SK-N-SH (cell line): ENCODE data around the gene ETS1. TPM values are rescaled to one million over a fixed set of nuclear protein-coding genes. Genes with fewer than 3 reads are reported as not detected.

Source experiments
- CTCF ChIA-PET: fragments of 300-600, 350-600 bp; formaldehyde crosslinking; extraction: SDS; loops from one replicate; lab custom pipeline; 2021; lab: Yijun Ruan, JAX
- POLR2A ChIA-PET: fragments of 350-600 bp; sonication (Branson Sonifier 250); formaldehyde crosslinking; extraction: SDS; loops from one replicate; lab custom pipeline; 2020; ENCODE audit warnings: antibody characterized with exemption, inconsistent platforms; lab: Yijun Ruan, JAX
- DNase-seq: peaks from one replicate; pipeline ENCODE4 v3.0.0; 2012
- H2AFZ ChIP-seq: fragments of 200-600 bp; sonication (generic); 2 replicates; pipeline ENCODE4 v1.8.1; 2016; ENCODE audit warnings: antibody characterized with exemption, mild to moderate bottlenecking, low read depth
- H3F3A ChIP-seq: fragments of 200-600 bp; sonication (generic); replicated peaks from 2 replicates; pipeline ENCODE3; 2016; ENCODE audit warnings: antibody characterized with exemption, mild to moderate bottlenecking; ENCODE audit not compliant: insufficient read depth
- H3K27ac ChIP-seq, 2 experiments: fragments of 200-500 bp in 1 of 2; fragments of 200-600 bp in 1 of 2; sonication (Bioruptor generic) in 1 of 2; sonication (generic), shearing (Covaris generic) in 1 of 2; 2 replicates each; pipeline versions ENCODE4 v1.5.1 to v1.6.1; 2014 to 2016; ENCODE audit warnings: low read depth in 2 of 2, inconsistent platforms in 1 of 2, low read length in 1 of 2, mild to moderate bottlenecking in 1 of 2, mixed read lengths in 1 of 2
- H3K27me3 ChIP-seq: fragments of 200-600 bp; sonication (generic), shearing (Covaris generic); 2 replicates; pipeline ENCODE4 v1.6.1; 2016; ENCODE audit warnings: mixed run types; ENCODE audit not compliant: insufficient read depth
- H3K36me3 ChIP-seq, 2 experiments: fragments of 200-500 bp in 1 of 2; fragments of 200-600 bp in 1 of 2; sonication (Bioruptor generic) in 1 of 2; sonication (generic) in 1 of 2; replicated peaks in 1 of 2; 2 replicates each; pipeline versions ENCODE3 to v1.5.1; 2014 to 2016; ENCODE audit warnings: low read length in 1 of 2, mild to moderate bottlenecking in 1 of 2; ENCODE audit not compliant: insufficient read depth in 2 of 2, control insufficient read depth in 1 of 2
- H3K4me1 ChIP-seq, 2 experiments: fragments of 200-500 bp in 1 of 2; fragments of 200-600 bp in 1 of 2; sonication (Bioruptor generic) in 1 of 2; sonication (generic), shearing (Covaris generic) in 1 of 2; 2 replicates each; pipeline versions ENCODE4 v1.5.1 to v1.6.1; 2014 to 2016; ENCODE audit warnings: low read depth in 1 of 2, low read length in 1 of 2, mixed run types in 1 of 2; ENCODE audit not compliant: insufficient read depth in 2 of 2, control insufficient read depth in 1 of 2
- H3K4me2 ChIP-seq: fragments of 200-600 bp; sonication (generic), shearing (Covaris generic); 2 replicates; pipeline ENCODE4 v1.6.1; 2017; ENCODE audit warnings: mixed run types
- H3K4me3 ChIP-seq, 2 experiments: fragments of 200-500 bp in 1 of 2; fragments of 200-600 bp in 1 of 2; sonication (Bioruptor generic) in 1 of 2; sonication (generic), shearing (Covaris generic) in 1 of 2; 2 replicates each; pipeline versions ENCODE4 v1.5.1 to v1.8.1; 2014 to 2016; ENCODE audit warnings: low read depth in 2 of 2, inconsistent platforms in 1 of 2, low read length in 1 of 2, mild to moderate bottlenecking in 1 of 2, mixed read lengths in 1 of 2, moderate library complexity in 1 of 2
- H3K79me2 ChIP-seq: fragments of 200-600 bp; sonication (generic); 2 replicates; pipeline ENCODE4 v1.8.1; 2017; ENCODE audit warnings: mild to moderate bottlenecking; ENCODE audit not compliant: insufficient read depth
- H3K9ac ChIP-seq: fragments of 200-600 bp; sonication (generic); 2 replicates; pipeline ENCODE4 v1.6.1; 2017; ENCODE audit warnings: mixed run types
- H3K9me2 ChIP-seq: fragments of 200-600 bp; sonication (generic); 2 replicates; pipeline ENCODE4 v1.6.1; 2017; ENCODE audit warnings: mixed run types
- H3K9me3 ChIP-seq: fragments of 200-600 bp; sonication (generic); 2 replicates; pipeline ENCODE4 v1.6.1; 2017; ENCODE audit warnings: mixed run types, mild to moderate bottlenecking, moderate library complexity
- H4K20me1 ChIP-seq: fragments of 200-600 bp; sonication (generic); 2 replicates; pipeline ENCODE4 v1.6.1; 2017; ENCODE audit warnings: mild to moderate bottlenecking, mixed run types; ENCODE audit not compliant: insufficient read depth
- EP300 ChIP-seq, 2 experiments: IDR thresholded peaks; 2 replicates each; pipeline versions ENCODE4 v1.4.0 to v1.6.1; 2012; ENCODE audit warnings: borderline replicate concordance in 1 of 2, low read depth in 1 of 2, low read length in 1 of 2
- FOSL2 ChIP-seq: IDR thresholded peaks from 2 replicates; pipeline ENCODE4 v1.4.0; 2012; ENCODE audit warnings: low read depth, mild to moderate bottlenecking, moderate library complexity, borderline replicate concordance
- JUND ChIP-seq: IDR thresholded peaks from 2 replicates; pipeline ENCODE4 v1.4.0; 2012
- MXI1 ChIP-seq: IDR thresholded peaks from 2 replicates; pipeline ENCODE4 v1.6.1; 2012; ENCODE audit warnings: mild to moderate bottlenecking, low read depth, low read length, improper control_type of control experiment
- POLR2AphosphoS5 ChIP-seq: IDR thresholded peaks from 2 replicates; pipeline ENCODE4 v1.6.1; 2012; ENCODE audit warnings: low read depth, low read length
- TCF12 ChIP-seq: IDR thresholded peaks from 2 replicates; pipeline ENCODE4 v1.4.0; 2012
- WGBS: methylation state at CpG from one replicate; pipeline ENCODE4 v1.1.6; 2017; ENCODE audit warnings: low lambda C conversion rate; 5-methylcytosine and 5-hydroxymethylcytosine counted together
- polyA plus RNA-seq, 3 experiments: library from polyadenylated mRNA; depleted of rRNA; stranded (reverse); fragments of >200 nt; gene quantifications; 2 replicates each; pipeline ENCODE4 v1.2.3, GENCODE V29; 2012
- TF ChIP-seq, protein P1 (sequence below): IDR thresholded peaks from 2 replicates; pipeline ENCODE4 v1.4.0; 2012; ENCODE audit warnings: low read depth, borderline replicate concordance
- TF ChIP-seq, protein P2 (sequence below): IDR thresholded peaks from 2 replicates; pipeline ENCODE4 v1.4.0; 2012; ENCODE audit warnings: low read depth
- TF ChIP-seq, protein P3 (sequence below): IDR thresholded peaks from 2 replicates; pipeline ENCODE4; 2012
- TF ChIP-seq, protein P4 (sequence below): IDR thresholded peaks from 2 replicates; pipeline ENCODE4 v1.6.1; 2012; ENCODE audit warnings: mild to moderate bottlenecking, low read depth, low read length, moderate library complexity

ETS1 gene
- polyA plus RNA-seq, 1 of the 3 experiments (the other 2 are of a cell fraction): 14.5 TPM

DNA sequence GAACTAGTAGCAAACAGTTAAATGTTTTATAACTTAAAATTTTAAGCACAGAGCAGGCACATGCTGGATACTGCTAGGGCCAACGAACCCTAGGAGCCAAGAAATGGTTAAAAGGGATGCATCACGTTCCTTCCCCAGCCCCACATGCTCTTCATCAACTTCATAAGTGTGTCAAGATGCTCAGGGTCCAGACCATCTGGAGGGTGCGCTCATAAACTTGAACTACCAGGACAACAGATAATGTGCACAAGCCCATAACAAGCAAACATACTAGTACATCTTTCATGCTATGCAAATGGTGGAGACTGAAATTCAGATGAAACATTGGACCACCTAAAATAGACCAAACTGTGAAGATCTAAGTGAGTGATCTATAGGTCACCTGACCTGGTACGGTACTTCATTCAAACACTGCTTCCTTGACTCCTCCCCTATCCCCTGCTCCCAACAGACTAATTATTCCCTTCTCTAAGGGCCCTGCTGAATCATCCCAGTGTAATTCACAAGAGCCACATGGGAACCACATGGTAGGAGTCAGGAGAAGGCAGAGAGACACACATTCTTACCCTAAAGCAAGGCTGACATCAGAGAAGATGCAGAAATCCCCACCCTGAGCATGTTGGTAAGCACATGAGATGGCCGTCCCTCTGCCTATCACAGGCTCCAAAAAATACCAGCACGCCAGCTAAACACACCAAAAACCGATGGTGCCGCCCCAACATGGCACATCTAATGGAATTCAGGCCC is 83.9 kb downstream of the ETS1 start:
- H3K79me2 ChIP-seq: peaks cover 96% of the 10 kb centered on the region
- peak overlapping the region; percentile 59 for H3K4me2 ChIP-seq
- peak overlapping the region; percentile 65; the same call in 1 of the 2 replicates for H3K9ac ChIP-seq
- H4K20me1 ChIP-seq: no peaks in the 10 kb centered on the region; the same call in none of the 2 replicates
- TF ChIP-seq, protein P1, sequence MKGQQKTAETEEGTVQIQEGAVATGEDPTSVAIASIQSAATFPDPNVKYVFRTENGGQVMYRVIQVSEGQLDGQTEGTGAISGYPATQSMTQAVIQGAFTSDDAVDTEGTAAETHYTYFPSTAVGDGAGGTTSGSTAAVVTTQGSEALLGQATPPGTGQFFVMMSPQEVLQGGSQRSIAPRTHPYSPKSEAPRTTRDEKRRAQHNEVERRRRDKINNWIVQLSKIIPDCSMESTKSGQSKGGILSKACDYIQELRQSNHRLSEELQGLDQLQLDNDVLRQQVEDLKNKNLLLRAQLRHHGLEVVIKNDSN: peak; percentile 66; the same call in 1 of the 2 replicates
- TF ChIP-seq TCF12 (peak; percentile 91), POLR2AphosphoS5 (peak; percentile 54; the same call in 1 of the 2 replicates), JUND (peak; percentile 65), FOSL2 (peak; percentile 76; the same call in 1 of the 2 replicates), EP300 (IDR thresholded peaks at IDR 0.05; ENCODE audit: borderline replicate concordance in 1 of 2, low read depth in 1 of 2, low read length in 1 of 2) (peak in 1 of 2 experiments; percentile 26; a peak in 1 of 4 replicates), MXI1 (no peak)
- TF ChIP-seq, protein P2, sequence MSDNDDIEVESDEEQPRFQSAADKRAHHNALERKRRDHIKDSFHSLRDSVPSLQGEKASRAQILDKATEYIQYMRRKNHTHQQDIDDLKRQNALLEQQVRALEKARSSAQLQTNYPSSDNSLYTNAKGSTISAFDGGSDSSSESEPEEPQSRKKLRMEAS: peak; percentile 98
- TF ChIP-seq, protein P3, sequence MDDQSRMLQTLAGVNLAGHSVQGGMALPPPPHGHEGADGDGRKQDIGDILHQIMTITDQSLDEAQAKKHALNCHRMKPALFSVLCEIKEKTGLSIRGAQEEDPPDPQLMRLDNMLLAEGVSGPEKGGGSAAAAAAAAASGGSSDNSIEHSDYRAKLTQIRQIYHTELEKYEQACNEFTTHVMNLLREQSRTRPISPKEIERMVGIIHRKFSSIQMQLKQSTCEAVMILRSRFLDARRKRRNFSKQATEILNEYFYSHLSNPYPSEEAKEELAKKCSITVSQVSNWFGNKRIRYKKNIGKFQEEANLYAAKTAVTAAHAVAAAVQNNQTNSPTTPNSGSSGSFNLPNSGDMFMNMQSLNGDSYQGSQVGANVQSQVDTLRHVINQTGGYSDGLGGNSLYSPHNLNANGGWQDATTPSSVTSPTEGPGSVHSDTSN: 0 out of 2 replicates have a peak, but pooled peaks have one; percentile 2
- TF ChIP-seq, protein P4, sequence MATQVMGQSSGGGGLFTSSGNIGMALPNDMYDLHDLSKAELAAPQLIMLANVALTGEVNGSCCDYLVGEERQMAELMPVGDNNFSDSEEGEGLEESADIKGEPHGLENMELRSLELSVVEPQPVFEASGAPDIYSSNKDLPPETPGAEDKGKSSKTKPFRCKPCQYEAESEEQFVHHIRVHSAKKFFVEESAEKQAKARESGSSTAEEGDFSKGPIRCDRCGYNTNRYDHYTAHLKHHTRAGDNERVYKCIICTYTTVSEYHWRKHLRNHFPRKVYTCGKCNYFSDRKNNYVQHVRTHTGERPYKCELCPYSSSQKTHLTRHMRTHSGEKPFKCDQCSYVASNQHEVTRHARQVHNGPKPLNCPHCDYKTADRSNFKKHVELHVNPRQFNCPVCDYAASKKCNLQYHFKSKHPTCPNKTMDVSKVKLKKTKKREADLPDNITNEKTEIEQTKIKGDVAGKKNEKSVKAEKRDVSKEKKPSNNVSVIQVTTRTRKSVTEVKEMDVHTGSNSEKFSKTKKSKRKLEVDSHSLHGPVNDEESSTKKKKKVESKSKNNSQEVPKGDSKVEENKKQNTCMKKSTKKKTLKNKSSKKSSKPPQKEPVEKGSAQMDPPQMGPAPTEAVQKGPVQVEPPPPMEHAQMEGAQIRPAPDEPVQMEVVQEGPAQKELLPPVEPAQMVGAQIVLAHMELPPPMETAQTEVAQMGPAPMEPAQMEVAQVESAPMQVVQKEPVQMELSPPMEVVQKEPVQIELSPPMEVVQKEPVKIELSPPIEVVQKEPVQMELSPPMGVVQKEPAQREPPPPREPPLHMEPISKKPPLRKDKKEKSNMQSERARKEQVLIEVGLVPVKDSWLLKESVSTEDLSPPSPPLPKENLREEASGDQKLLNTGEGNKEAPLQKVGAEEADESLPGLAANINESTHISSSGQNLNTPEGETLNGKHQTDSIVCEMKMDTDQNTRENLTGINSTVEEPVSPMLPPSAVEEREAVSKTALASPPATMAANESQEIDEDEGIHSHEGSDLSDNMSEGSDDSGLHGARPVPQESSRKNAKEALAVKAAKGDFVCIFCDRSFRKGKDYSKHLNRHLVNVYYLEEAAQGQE: no peak
- H2AFZ ChIP-seq: no peak overlapping the region
- 61% methylated on average over 8 of the region's 8 CpGs for WGBS
- ChIA-PET CTCF (no interaction called here), POLR2A (no interaction called here)
- no peak overlapping the region for H3K4me3 ChIP-seq
- H3K27me3 ChIP-seq: no peaks in the 10 kb centered on the region
- H3K27ac ChIP-seq: peak overlapping the region; percentile 45 to 100
- H3K9me3 ChIP-seq: no peaks in the 10 kb centered on the region
- peaks cover 50% of the 10 kb centered on the region for H3F3A ChIP-seq
- peaks cover 54 to 68% of the 10 kb centered on the region in 2 experiments for H3K4me1 ChIP-seq
- H3K9me2 ChIP-seq: no peaks in the 10 kb centered on the region
- no peak for DNase-seq
- peaks cover 0 to 2% of the 10 kb centered on the region in 2 experiments for H3K36me3 ChIP-seq
